GM19239 (cell line): ENCODE data around the gene ENPP6.
"Not testable (repeated sequence)": the region's sequence is repeated elsewhere in the genome, so short reads cannot be mapped to it uniquely, and the experiment has no call there.

Experiments used
- DNase-seq: peaks from one replicate; pipeline ENCODE4 v3.0.0; 2011; ENCODE audit warnings: low spot score; ENCODE audit not compliant: insufficient read length
- FAIRE-seq: peaks from 2 replicates; lab custom pipeline; 2011; peaks lifted over from hg19 to GRCh38; lab: Jason Lieb, UNC

Gene ENPP6

DNA sequence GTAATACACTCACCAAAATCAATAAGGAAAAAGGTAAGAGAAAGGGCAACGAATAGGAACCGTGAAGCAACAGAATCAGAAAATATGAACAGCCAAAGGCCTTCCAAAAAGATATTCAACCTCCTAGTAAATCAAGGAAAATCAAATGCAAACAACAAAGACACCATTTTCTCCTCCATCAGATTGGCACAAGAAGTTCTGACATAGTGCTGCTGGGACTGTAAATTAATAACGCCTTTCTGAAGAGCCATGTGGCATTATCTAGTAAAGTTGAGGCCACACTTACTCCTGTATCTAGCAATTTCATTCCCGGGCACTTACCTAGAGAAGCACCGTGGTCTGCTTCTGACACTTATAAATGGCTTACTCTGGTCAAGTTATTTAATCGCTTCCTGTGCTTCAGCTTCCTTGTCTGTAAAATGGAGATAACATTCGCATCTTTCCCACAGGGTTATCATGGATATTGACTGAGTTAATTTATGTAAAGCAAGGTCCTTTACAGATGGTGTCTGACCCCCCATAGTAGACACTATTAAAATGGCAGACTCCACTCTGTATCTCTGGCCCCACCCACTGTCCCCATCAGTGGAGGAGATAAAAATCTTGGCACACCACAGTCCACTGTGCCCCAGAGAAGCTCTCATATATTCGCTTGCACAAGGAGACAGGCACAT lies 20.5 kb upstream of the ENPP6 start:
- DNase-seq (no peak), FAIRE-seq (no peak)

DNA sequence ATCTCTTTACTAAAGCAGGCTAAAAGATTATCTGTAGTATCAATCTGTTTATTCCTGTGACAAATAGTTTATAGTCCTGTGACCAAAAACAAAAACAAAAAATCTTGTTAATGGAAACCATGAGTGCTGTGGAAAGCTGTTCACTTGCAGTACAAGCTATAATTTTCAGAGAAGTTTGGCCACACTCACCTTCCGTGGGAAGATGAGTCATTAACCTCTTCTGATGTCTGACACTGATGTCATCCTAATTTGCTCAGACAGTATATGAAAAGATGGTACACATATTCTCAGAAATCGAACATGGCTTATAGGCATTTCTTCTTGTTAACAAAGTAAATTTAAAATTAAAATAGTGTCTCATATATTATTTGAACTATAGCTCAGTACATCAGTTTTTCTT lies 19.9 kb upstream of the ENPP6 start:
- FAIRE-seq (no peak), DNase-seq (no peak)

DNA sequence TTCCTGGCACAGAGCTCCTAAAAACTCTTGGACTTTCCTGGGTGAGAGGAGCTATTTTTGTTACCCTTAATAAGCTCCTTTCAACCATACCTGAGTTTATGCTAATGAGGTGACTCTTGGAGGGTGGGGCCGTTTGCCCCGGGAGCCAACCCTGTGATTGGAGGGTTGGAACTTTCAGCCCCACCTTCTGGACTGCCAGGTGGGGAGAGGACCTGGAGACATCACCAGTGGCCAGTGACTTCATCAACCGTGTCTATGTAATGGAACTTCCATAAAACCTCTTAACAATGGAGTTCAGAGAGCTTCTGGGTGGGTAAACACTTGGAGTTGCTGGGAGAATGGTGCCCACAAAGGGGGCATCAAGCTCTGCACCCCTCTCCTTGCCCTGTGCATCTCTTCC lies 17.9 kb upstream of the ENPP6 start:
- FAIRE-seq (no peak), DNase-seq (no peak)

DNA sequence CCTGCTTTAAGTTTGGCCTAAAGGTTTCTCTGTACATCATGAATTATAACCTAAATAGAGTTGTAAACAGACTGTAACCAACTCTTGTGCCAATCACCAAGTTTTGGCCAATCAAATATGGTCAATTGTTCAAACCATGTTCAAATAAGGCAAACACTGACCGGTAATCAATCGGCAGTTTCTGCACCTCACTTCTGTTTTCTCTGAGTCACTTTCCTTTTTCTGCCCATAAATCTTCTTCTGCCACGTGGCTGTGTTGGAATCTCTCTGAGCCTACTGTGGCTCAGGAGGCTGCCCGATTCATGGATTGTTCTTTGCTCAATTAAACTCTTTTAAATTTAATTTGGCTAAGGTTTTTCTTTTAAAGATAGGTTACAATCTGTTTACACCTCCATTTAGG lies 16.5 kb upstream of the ENPP6 start:
- FAIRE-seq, result no peak
- DNase-seq, result no peak

DNA sequence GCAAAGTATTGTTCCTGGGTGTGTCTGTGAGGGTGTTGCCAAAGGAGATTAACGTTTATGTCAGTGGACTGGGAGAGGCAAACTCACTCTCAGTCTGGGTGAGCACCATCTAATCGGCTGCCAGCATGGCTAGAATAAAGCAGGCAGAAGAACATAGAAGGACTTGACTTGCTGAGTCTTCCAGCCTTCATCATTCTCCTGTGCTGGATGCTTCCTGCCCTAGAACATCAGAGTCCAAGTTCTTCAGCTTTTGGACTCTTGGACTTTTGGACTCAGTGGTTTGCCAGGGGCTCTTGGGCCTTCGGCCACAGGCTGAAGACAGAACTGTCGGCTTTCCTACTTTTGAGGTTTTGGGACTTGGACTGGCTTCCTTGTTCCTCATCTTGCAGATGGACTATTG lies 15.3 kb upstream of the ENPP6 start:
- DNase-seq (no peak), FAIRE-seq (no peak)

DNA sequence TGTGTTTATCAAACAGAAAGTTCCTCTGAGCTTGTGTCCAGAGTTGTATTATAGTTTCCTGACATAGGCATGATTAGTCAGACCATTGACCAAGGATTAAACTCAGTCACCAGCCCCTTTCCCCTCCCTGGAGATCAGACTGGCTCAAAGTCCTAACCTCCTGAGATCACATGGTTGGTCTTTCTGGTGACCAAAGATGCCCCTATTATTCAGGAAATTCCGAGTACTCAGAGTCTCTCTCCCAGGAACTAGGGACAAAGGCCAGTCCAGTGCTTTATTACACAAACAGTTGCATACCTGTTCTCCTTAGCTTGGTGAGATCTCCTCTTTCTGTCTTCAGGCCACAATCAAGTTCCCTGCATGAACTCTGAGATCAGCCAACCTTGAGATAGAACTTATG lies 14.5 kb upstream of the ENPP6 start:
- DNase-seq (no peak), FAIRE-seq (no peak)

DNA sequence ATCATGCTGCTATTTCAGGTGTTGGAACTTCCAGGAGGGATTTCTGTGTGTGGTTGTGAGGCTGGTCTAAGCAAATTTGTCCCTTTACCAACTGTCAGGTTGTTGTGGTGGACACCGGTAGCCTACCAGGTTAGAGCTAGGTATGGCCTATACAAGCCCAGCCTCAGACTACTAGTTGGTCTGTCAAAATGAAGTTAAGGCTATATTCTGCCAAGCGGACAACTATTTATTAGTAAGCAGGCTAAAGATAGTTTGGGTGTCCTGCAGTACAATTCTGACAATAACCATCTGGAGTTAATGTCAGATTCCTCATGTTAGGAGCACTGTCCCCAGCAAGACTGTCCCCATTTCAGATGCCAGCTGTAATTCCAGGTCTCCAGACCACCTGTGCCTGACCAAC lies 13.9 kb upstream of the ENPP6 start:
- no peak for FAIRE-seq
- no peak for DNase-seq

DNA sequence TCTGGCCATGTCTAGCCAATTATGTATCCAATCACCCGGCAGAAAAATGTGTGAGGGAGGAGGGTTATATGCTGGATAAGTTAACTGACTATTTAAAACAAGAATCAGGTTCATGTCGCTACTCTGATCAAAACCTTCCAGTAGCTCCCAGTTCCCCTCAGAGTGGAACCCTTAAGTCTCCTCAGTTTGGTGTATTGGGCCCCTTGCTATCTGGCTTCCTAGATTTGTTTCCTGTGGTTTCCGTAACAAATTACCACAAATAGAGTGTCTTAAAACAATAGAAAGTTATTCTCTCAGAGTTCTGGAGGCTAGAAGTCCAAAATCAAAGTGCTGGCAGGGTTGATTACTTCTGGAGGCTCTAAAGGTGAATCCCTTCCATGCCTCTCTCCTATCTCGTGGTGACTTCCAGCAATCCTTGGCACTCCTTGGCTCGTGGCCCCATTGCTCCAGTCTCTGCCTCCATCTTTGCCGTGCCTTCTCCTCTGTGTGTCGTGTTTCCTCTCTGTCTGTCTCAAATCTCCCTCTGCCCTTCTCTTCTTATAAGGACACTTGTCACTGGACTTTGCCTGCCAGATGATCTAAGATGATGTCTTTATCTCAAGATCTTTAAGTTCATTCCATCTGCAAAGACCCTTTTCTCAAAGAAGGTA lies 10.5 kb upstream of the ENPP6 start:
- DNase-seq (no peak), FAIRE-seq (no peak)

DNA sequence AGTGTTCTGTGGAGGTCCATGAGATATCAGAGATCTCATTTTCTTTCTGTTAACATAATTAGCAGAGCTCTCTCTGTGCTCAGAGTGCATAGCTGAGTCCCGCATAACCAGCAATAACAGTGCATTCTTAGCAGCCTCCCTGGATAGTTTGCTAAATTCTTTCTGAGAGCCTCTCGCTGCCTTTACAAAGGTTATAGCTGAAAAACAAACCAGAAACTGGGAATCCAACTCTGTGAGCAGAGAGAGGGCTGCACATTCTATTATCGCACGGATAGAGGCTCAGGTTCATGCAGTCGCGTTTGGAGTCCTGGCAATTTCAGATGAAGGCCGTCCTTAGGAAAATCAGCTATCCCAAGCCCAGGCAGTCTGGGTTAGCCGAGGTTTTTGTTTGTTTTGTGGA lies 1.2 kb downstream of the ENPP6 start:
- no peak for DNase-seq
- FAIRE-seq, result no peak

DNA sequence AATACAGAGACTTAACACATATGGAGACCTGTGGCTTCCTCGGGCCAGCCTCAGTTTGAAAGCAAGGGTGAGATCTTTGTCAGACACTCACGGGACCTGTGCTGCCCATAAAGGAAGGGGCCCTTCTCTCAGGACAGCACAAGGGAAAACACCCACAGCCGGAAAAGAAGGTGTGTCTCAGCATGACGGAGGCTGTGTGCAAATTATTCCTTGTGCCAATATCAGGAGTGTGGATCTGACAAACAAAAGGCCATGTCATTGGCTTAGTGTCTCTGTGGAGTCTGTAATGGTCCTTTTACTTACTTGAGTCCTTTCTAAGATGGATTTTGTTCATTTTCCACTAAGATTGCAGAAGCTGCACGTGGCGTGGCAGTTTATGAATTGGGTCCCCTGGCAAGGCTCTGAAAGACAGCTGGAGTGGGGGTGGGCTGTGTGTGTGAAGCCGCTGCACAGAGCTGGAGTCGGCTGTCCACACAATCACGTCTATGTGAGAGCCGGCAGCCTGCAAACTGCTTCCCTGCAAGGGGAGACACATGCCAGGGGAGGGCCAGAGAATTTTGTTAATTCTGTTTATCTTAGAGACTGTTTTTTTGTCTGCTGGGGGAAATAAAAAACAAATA lies 1.9 kb downstream of the ENPP6 start:
- FAIRE-seq (no peak), DNase-seq (no peak)

DNA sequence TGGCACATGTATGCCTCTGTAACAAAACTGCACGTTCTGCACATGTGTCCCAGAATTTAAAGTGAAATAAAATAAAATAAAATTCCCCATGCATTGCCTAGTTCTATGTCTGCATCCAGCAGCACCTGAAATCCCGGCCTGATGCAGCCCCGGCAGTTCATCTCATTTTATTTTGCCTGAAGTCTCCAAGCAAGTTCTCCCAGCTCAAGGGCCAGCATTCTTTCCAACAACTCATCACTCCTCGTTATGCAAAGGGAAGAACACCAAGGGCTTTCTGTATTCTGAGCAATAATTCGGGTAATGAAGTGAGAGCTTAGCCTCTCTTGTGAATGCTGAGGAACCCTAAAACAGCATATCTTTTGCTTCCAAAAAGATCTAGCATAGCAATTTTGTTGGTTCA lies 2.7 kb downstream of the ENPP6 start:
- DNase-seq (no peak), FAIRE-seq (no peak)

DNA sequence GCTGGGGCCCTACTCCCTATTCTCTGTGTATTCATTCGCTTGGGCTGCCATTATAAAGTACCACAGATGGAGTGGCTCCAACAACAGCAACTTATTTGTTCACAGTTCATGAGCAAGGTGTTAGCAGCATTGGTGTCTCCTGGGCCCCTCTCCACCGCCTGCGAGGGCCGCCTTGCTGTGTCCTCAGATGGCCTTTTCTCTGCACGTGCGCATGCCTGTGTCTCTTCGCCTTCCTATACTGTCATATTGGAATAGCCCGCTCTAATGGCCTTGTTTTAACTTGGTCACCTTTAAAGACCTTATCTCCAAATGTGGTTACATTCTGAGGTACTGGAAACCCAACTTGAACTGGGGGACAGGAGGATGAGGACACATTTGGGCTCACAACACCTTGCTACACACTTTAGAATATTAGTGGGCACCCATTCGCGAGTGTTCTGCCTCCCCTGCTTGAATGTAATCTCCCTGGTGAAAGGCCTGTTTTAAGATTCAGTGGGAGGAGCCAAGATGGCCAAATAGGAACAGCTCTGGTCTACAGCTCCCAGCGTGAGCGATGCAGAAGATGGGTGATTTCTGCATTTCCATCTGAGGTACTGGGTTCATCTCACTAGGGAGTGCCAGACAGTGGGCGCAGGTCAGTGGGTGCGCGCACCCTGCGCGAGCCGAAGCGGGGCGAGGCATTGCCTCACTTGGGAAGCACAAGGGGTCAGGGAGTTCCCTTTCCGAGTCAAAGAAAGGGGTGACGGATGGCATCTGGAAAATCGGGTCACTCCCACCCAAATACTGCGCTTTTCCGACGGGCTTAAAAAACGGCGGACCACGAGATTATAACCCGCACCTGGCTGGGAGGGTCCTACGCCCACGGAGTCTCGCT lies 9.7 kb downstream of the ENPP6 start:
- FAIRE-seq, DNase-seq: not testable (repeated sequence)

DNA sequence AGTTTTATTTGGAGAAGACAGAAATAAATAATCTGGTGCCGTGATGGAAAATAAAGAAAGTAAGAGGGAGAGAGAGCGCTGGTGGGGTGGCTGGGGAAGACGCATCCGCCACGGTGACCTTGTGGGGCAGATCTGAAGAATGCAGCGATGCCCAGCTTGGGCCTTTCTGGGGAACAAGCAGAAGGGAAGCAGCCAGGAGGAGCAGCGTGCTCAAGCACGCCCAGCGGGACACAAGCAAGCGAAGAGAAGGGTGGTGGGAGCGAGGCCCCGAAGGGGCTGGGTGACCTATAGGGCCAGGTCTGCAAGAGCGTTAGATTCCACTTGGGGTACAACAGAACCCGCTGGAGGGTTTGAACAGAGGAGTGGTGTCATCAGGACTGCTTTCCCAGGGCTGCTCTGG lies 12.4 kb downstream of the ENPP6 start:
- FAIRE-seq, result no peak
- no peak for DNase-seq

DNA sequence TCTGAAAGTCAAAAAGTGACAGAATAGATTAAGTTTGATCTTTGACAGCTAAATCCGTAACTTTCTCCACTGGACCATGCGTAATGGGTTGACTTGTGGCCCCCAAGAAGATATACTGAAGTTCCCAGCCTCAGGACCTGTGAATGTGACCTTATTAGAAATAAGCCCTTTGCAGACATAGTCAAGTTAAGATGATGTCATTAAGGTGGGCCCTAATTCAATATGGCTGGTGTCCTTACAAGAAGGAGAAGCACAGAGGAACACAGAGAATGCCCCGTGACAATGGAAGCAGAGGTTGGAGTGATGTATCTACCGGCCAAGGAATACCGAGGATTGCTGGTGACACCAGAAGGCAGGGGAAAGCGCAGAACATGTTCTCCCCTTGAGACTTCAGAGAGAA lies 14.4 kb downstream of the ENPP6 start:
- DNase-seq (no peak), FAIRE-seq (no peak)

DNA sequence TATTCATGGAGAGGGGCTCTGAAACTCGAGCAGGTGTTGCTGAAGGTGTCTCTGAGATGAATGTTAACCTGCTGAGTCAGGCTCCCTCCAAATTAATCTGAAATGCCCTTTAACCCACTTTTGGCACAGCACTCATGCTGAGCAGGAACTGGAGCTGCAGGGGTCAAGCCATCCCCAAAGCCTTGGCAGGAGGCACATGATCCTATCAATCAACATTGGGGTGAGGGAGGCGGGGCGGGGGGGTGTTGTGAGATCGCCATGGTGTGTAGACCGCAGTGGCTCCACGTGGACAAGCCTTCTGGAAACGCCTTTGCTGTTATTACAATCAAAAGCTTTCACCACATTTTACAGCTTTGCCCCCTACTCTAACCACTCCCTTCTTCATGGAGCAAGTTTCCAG lies 16.5 kb downstream of the ENPP6 start:
- DNase-seq (no peak), FAIRE-seq (no peak)

DNA sequence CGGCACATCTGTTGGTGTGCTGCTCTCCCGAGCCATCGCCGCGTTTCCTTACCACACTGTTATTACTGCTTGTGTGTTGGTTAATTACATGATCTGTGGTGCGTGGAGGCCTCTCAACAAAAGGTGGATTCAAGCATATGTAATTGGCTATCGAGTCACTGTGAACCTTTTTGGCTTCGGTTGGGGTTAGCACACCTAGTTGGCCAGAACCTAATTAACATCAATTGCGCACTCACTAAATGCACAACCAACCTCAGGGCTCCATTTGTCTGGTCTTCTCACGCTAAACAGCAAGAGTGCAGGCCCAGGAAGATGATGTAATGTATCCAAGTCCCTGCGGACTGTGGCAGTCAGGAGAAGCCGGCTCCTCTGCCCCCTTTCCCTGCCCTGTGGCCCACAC lies 17.4 kb downstream of the ENPP6 start:
- FAIRE-seq, result no peak
- DNase-seq, result no peak

DNA sequence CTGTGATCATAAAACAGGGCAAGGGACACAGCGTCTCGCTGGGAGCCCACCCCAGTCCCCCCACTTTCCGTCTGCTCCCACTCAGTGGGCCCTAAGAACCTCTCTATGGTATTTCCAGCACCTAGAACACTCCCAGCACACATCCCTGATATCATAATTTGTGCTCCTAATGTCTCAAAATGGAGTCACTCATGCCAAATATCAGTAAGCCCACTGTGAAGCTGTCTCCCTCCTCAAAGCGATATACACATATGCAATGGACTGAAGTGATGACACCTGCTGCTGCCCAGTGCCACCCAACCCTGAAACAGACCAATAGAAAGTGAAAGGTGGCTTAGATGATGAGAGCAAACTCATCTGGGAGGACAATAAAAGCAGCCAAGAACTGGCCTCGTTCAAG lies 17.9 kb downstream of the ENPP6 start:
- FAIRE-seq (no peak), DNase-seq (no peak)

DNA sequence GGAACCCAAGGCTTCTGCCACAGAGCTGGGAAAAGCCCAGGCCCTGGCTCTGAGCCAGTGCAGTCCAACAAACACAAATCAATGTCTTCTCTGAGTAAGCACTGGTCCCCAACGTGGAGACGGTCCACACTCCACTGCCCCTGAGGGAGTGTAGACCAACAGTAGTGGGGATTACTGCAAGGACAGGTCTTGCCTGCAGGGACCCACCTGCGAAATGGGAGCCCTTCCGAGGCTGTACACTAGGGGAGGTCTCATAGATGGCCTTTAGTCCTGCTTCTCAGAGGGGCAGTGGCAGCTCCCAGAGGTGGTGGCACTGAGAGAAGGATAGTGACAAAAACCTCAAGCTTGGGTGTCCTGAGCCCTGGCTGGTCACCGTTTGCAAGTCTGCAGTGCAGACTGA lies 19.5 kb downstream of the ENPP6 start:
- no peak for FAIRE-seq

DNA sequence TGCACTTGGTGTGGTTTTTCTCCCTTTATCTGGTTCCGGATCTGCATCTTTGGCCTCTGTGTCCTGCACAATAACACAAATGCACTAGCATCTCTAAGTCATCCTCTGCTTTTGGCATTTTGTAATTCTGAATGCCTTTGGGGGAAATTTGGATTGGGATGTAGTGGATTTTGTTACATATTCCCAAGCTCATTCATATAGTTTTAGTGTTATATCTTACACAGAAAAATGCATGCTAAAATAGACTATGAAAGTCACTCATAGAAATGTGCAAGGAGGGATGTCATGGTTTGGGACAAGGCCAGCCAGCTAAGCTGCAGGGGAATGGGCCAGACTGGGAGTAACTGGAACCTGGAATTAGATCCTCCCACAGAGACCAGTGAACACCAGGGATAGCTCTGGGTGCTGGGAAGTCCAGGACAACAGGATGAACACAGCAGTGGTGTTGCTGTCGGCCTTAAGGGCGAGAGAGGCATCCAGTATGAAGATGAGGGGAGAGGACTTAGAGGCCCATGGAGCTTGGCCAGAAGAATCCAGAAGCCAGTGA lies 20.1 kb downstream of the ENPP6 start:
- DNase-seq, result no peak
- FAIRE-seq, result no peak

More for the DNA sequence above, 19.5 kb downstream of the ENPP6 start:
- no peak for DNase-seq

DNA sequence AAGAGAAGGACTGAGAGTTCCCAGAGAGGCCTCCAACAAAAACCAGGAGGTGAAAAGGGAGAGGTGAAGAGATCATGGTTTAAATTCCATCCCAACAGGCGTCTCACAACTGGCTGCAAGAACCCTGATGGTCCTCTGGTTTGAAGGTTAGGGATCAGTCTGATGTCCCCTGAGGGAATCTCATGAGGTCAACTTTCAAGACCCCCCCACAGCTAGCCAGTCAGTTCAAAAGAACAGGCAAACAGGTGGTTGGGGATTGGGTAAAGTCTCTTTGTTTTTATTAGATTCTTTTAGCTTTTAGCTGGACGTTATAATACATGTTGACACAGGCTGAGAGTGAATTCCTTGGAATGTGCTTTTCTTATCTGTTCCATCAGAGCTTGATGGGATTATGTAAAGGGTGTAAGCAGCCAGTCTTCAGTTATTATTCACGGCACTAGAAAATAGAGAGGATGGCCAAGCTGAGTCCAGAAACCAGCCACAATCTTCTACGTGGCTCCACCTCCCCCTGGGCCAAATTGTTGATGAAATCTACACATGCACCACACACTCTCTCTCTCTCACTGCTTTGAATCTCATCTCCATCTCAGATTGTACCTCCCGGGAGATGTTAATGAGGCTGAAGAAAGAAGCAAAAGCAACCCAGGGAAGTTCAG lies 20.8 kb downstream of the ENPP6 start:
- no peak for DNase-seq
- FAIRE-seq, result no peak
